Hippocampal formation (tissue), 2 donors: Measurements from ENCODE around the gene OPCML.

ENCODE experiments used
- DNase-seq, 2 donors: peaks; one replicate each; lab custom pipeline; 2025; lab: John Stamatoyannopoulos, UW

Gene OPCML

DNA sequence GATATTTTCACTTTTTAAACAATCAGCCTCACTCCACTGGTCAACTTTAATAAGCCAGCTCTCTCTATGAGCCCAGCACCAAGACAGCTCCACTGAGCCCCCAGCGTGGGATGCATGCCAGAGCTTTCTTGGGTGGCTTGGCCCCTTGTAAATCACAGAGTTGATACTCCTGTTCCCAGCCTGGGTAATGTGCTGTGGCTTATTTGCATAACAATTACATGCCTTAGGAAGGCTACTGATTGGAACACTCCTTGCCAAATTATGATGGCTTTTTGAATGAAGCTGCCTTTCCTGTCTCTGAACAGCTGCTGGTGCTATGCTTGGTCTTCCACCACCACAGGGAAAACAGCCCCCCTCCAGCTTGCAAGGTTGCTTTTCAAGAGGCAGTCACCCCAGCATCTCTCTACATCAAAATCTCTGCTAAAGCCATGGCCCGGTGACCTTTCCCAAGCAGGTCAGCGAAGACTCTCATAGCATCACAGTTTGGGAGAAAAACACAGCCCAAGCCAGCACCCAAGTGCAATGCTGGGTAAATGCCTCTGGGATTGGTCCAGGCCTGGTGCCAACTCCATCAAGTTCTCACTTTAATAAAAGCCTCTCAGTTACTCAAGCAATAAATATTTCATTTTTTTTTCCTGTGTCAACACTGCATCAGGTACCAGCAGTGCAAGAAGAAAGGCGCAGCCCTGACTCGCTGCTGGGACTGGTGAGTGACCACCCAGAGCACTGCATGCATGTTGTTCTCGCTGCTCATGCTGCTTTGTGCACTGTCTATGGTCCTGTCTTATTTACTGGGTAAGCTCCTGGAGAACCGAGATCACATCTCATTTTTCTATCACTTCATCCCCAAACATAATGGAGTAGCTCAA lies 549.3 kb downstream of the OPCML start:
- DNase-seq, result no peak

- DNase-seq, result no peak
Observed at GRCh38 chr11:132981131-132981956, 551.0 kb downstream of the OPCML start.

DNA sequence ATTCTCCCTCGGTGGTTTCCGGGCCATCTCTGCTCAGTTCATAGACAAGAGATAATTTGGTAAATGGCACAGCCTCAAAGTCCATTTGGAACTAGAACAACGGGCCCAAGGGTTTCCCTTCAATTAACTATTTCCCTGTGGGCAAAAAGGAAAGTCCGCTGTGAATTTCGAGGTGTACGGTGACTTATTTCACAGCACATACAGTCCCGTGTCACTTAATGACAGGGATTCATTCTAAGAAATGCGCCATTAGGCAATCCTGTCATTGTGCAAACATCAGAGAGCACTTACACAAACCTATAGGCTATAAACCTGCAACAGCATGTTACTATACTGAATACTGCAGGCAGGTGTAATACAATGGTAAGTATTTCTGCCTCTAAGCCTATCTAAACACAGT lies 551.6 kb downstream of the OPCML start:
- no peak for DNase-seq

DNA sequence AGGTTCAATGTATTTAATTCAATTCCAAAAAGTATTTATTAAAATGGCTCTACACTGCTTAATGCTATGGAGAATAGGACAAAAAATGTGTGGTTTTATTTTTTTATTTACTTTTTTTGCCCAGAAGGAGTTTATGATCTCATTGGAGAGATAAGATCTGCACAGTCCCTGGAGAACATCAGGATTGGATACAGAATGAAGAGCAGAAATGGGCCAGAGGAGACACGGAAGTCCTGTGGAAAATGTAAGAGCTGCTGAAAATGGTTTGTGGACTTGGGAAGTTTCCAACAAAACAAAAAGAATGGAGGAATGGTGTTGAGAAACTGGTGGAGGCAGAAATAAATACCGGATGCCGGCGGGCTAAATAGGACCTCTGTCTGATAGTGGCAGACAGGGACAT lies 554.6 kb downstream of the OPCML start:
- DNase-seq, result no peak

DNA sequence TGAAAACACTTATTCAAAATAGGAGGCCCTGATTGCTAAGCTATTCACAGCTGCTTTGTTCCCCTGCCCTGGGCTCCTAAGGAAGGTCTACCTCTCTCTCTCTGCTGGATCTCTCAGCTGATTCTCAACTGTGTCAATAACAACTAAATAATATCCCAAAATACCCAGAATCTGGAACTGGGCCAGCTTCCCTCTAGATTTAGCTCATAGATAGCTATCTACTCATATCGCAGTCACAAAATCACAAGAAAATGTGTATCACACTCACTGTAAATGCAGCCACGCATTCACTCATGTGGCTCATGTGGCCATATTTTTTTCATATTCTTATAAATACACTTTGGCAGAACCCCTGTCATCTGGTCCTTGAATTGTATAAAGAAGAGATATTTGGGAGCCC lies 555.1 kb downstream of the OPCML start:
- DNase-seq, result no peak

DNA sequence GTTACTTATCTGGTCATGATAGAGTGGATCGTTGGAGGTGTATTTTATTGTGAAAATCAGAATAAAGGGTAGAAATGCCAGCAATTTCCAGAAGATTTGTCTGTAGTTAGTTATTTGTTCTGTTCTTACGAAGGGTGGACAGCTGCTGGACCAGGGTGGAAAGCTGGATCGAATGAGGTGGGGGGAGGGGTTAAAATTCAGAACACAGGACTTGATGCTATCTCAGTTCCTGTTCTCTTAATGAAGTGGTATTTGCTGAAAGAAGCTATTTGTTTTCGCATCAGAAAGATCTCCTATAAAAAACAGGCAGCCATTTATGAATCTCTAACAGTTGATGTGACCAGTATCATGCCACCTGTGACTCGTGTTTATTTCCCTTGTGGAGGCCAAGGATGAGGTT lies 556.2 kb downstream of the OPCML start:
- no peak for DNase-seq

DNA sequence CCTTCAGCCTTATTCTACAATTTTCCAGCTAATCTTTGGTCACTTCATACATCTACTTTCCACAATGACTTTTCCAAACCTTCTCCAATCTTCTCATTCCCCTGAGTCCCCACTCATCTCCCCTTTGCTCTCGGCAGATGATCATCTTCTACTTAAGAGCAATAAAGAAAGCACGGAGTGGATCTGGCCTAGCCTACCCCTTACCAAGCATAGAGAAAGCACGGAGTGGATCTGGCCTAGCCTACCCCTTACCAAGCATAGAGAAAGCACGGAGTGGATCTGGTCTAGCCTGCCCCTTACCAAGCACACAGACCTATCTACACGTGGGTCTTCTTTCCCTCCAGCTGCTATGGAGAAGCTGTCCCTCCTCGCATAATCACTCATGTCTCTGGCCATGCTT lies 558.6 kb downstream of the OPCML start:
- no peak for DNase-seq

DNA sequence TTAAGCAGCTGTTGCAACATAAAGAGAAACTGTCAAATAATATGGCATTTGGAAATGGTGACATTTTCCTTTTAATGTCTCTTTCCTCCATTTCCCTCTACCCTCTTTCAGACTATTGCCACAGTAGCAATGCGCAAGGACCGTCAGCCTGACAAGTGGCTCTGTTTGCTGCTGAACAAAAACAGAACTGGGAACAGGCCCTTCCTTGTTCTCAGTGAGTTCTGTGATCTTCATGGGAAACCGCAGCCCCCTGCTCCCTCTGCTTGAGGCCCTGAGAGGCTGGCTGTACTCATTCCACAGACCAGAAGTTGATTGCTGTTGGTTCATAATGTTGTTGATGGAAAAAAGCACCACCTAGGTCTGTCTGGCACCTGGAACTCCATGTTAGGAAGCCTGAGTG lies 559.7 kb downstream of the OPCML start:
- peak; percentile 51 to 76 for DNase-seq

GRCh38 chr11:132971351-132971750 lies 561.0 kb downstream of the OPCML start:
- DNase-seq, result no peak

- no peak for DNase-seq
Observed at GRCh38 chr11:132969892-132970291, 562.4 kb downstream of the OPCML start.

DNA sequence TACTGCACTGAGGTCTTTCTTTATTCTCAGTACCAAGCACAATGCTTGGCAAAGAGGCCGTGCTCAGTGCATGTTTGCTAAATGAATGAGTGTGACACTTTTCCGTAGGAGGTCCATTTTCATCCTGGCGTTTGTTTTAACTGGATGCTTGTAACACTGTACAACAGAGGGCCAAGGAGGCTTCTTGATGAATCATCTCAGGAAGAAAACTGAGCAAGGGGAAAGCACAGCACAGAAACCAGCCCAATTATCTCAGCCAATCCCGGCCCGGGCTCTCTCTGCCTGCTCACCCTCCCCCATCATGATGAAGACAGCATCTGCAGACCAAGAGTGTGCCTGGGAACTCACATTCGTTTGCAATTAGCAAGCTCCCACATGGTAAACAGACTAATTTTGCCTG lies 570.3 kb downstream of the OPCML start:
- DNase-seq, result peak; percentile 40 to 67

DNA sequence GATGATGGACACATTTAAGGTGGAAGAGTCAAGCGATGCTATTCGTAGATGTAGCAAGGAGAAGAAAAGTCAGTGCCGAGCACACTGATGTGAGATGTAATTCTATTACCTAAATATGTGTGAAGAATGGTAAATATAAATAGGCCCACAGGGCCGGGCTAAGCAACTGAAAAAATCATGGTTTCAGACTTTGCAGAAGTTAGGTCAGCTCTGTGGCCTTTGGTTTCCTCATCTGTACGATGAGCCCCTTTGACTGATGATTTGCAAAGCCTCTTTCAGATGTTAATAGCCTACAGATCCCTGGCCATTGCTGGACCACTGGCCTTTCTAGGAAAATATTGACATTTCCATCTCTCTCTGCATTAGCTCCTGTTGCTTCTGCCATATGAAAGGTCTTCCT lies 570.8 kb downstream of the OPCML start:
- no peak for DNase-seq

- DNase-seq, result peak in 1 of 2 donors; percentile 52
Observed at GRCh38 chr11:132960273-132961078, 571.8 kb downstream of the OPCML start.

- DNase-seq, result no peak
Observed at GRCh38 chr11:132959693-132960092, 572.6 kb downstream of the OPCML start.

DNA sequence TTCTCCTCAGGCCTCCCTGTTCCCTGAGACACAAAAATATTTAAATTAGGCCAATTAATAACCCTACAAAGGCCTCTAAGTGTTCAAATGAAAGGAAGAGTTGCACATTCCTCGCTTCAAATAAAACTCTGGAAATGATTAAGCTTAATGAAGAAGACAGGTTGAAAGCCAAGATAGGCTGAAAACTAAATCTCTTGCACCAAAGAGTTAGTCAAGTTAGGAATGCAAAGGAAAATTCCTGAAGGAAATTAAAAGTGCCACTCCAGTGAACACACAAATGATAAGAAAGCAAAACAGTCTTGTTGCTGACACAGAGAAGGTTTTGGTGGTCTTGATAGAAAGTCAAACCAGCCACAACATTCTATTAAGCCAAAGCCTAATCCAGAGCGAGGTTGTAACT lies 574.4 kb downstream of the OPCML start:
- no peak for DNase-seq

- no peak for DNase-seq
Observed at GRCh38 chr11:132948252-132948651, 584.0 kb downstream of the OPCML start.

GRCh38 chr11:132944569-132944944 lies 587.7 kb downstream of the OPCML start:
- DNase-seq, result no peak

GRCh38 chr11:132943706-132944568 lies 588.4 kb downstream of the OPCML start:
- DNase-seq, result peak in 1 of 2 donors; percentile 17

- DNase-seq, result no peak
Observed at GRCh38 chr11:132943357-132943705, 589.0 kb downstream of the OPCML start.

GRCh38 chr11:132942611-132943356 lies 589.5 kb downstream of the OPCML start:
- no peak for DNase-seq

- DNase-seq, result no peak
Observed at GRCh38 chr11:132941761-132942160, 590.5 kb downstream of the OPCML start.
